Endothelial cell of umbilical vein (primary cell): ENCODE measurements around the gene SUCLG2. TPM values are rescaled to one million over a fixed set of nuclear protein-coding genes. Genes with fewer than 3 reads are reported as not detected.

Experiments
- BruUV-seq: library from RNA; stranded (reverse); fragments of 400-500 nt; replicated peaks from 2 replicates; lab custom pipeline; 2021; lab: Mats Ljungman, UMichigan
- CTCF ChIA-PET: fragments of 300-600, 350-600 bp; sonication (Branson Sonifier 250); formaldehyde crosslinking; loops from one replicate; lab custom pipeline; 2021; ENCODE audit warnings: antibody characterized with exemption, inconsistent platforms; lab: Charles Lee
- POLR2A ChIA-PET: fragments of 300-600, 350-600 bp; sonication (Branson Sonifier 250); formaldehyde crosslinking; loops from one replicate; lab custom pipeline; 2021; ENCODE audit warnings: antibody characterized with exemption, inconsistent platforms; lab: Charles Lee
- DNase-seq: peaks from one replicate; pipeline ENCODE4 v3.0.0-alpha.2; 2011; ENCODE audit warnings: low read depth, low spot score
- FAIRE-seq: peaks from 2 replicates; lab custom pipeline; 2011; peaks lifted over from hg19 to GRCh38; lab: Jason Lieb, UNC
- H2AFZ ChIP-seq: 2 replicates; pipeline ENCODE4 v1.6.0; 2012; ENCODE audit warnings: low read depth, low read length, control low read depth, inconsistent platforms
- H3K27ac ChIP-seq: 2 replicates; pipeline ENCODE4 v1.5.1; 2011; ENCODE audit warnings: low read depth, mild to moderate bottlenecking, control low read depth, low read length, moderate library complexity; ENCODE audit not compliant: insufficient read depth
- H3K27me3 ChIP-seq, 2 experiments: 2 replicates each; pipeline versions ENCODE4 v1.6.0 to v1.6.1; 2011; ENCODE audit warnings: low read length in 2 of 2, mixed read lengths in 1 of 2; ENCODE audit not compliant: control insufficient read depth in 2 of 2, insufficient read depth in 2 of 2
- H3K36me3 ChIP-seq, 2 experiments: 2 replicates in 1 of 2; 3 replicates in 1 of 2; pipeline ENCODE4 v1.5.1; 2011; ENCODE audit warnings: low read length in 2 of 2, mild to moderate bottlenecking in 1 of 2, moderate library complexity in 1 of 2; ENCODE audit not compliant: control insufficient read depth in 2 of 2, insufficient read depth in 2 of 2; ENCODE audit errors: extremely low read depth in 1 of 2
- H3K4me1 ChIP-seq: 3 replicates; pipeline ENCODE4 v1.5.1; 2011; ENCODE audit warnings: mild to moderate bottlenecking, low read length; ENCODE audit not compliant: control insufficient read depth, insufficient read depth; ENCODE audit errors: extremely low read depth
- H3K4me2 ChIP-seq: 2 replicates; pipeline ENCODE4 v1.6.1; 2011; ENCODE audit warnings: low read length, control low read depth, mixed read lengths; ENCODE audit not compliant: insufficient read depth
- H3K4me3 ChIP-seq, 3 experiments: fragments of 200-600 bp in 1 of 3; sonication (generic), shearing (Covaris generic) in 1 of 3; replicated peaks in 1 of 3; 2 replicates each; pipeline ENCODE4 v1.5.1; 2011 to 2016; ENCODE audit warnings: control low read depth in 3 of 3, low read length in 3 of 3, mild to moderate bottlenecking in 2 of 3, inconsistent platforms in 1 of 3, low read depth in 1 of 3, moderate library complexity in 1 of 3; ENCODE audit not compliant: insufficient read depth in 1 of 3
- H3K79me2 ChIP-seq: 2 replicates; pipeline ENCODE4 v1.6.0; 2012; ENCODE audit warnings: low read length, inconsistent platforms; ENCODE audit not compliant: control insufficient read depth, insufficient read depth
- H3K9ac ChIP-seq: replicated peaks from 2 replicates; pipeline ENCODE3; 2011; ENCODE audit warnings: low read length, control low read depth; ENCODE audit not compliant: insufficient read depth; ENCODE audit errors: extremely low read depth
- H3K9me1 ChIP-seq: replicated peaks from 3 replicates; pipeline ENCODE4 v1.6.0; 2011; ENCODE audit warnings: mild to moderate bottlenecking, low read length; ENCODE audit not compliant: control insufficient read depth, insufficient read depth; ENCODE audit errors: extremely low read depth
- H3K9me3 ChIP-seq: replicated peaks from 2 replicates; pipeline ENCODE4 v1.5.1; 2012; ENCODE audit warnings: low read length, inconsistent platforms; ENCODE audit not compliant: control insufficient read depth, insufficient read depth
- H4K20me1 ChIP-seq: replicated peaks from 2 replicates; pipeline ENCODE3; 2011; ENCODE audit warnings: mild to moderate bottlenecking, low read length; ENCODE audit not compliant: control insufficient read depth, insufficient read depth; ENCODE audit errors: extremely low read depth
- CTCF ChIP-seq, 2 donors: IDR thresholded peaks; 1 replicate in 1 of 2; 2 replicates in 1 of 2; pipeline ENCODE4 v1.5.1; 2011; ENCODE audit warnings: low read length in 2 of 2, mild to moderate bottlenecking in 2 of 2, moderate library complexity in 2 of 2, control low read depth in 1 of 2, inconsistent platforms in 1 of 2, low read depth in 1 of 2; ENCODE audit not compliant: insufficient read depth in 1 of 2; ENCODE audit errors: extremely low read depth in 1 of 2
- FOS ChIP-seq: IDR thresholded peaks from 2 replicates; pipeline ENCODE4 v1.6.1; 2011; ENCODE audit warnings: mild to moderate bottlenecking, low read length, moderate library complexity, borderline replicate concordance; ENCODE audit not compliant: insufficient read depth
- GATA2 ChIP-seq: IDR thresholded peaks from 2 replicates; pipeline ENCODE4 v1.7.0; 2011; ENCODE audit warnings: low read depth, mild to moderate bottlenecking, moderate library complexity, mixed read lengths, low read length; ENCODE audit not compliant: insufficient read length, insufficient read depth
- JUN ChIP-seq: IDR thresholded peaks from 2 replicates; pipeline ENCODE4 v1.6.1; 2011; ENCODE audit warnings: borderline replicate concordance, low read depth; ENCODE audit not compliant: insufficient read length, insufficient read depth
- MYC ChIP-seq: IDR thresholded peaks from one replicate; pipeline ENCODE4 v1.6.1; 2011; ENCODE audit warnings: mild to moderate bottlenecking, low read depth, low read length
- POLR2A ChIP-seq: IDR thresholded peaks from 2 replicates; pipeline ENCODE4 v1.6.1; 2012; ENCODE audit warnings: low read depth, mild to moderate bottlenecking, control low read depth, low read length
- POLR2AphosphoS5 ChIP-seq: IDR thresholded peaks from 2 replicates; pipeline ENCODE4 v1.6.1; 2012; ENCODE audit warnings: low read depth, mild to moderate bottlenecking, control low read depth, low read length, moderate library complexity; ENCODE audit not compliant: insufficient read depth
- dilution Hi-C: fragments of 300-500 bp; cut with MboI; formaldehyde crosslinking; loops from one replicate; pipeline ENCODE4 v1.15.0; 2019; ENCODE audit warnings: low sequenced_read_pairs; ENCODE audit not compliant: extremely low pct_ligation_motif_present
- intact Hi-C: fragments of 100-400 bp; cut with micrococcal nuclease; formaldehyde crosslinking; loops from one replicate; pipeline ENCODE4 v1.10.0; 2022
- polyA plus RNA-seq, 4 experiments: library from polyadenylated mRNA; depleted of rRNA in 3 of 4; stranded (reverse) in 3 of 4; unstranded in 1 of 4; fragments of >200 nt; gene quantifications; 2 replicates each; pipeline versions ENCODE4 v1.2.1 to v1.2.3, GENCODE V29; 2011 to 2012; ENCODE audit warnings: missing spikeins in 1 of 4
- total RNA-seq: library from RNA; stranded (reverse); gene quantifications from 2 replicates; pipeline ENCODE4 v1.2.3, GENCODE V29; 2021
- TF ChIP-seq, protein P1 (sequence below): IDR thresholded peaks from 2 replicates; pipeline ENCODE4 v1.6.1; 2011; ENCODE audit not compliant: insufficient read depth, insufficient read length

SUCLG2 gene
- total and polyA plus RNA-seq, 2 donors (not counting 3 experiments of a cell fraction or from before 2014, with no cell fraction given) = 8.1 to 38.3 TPM

- Histone ChIP-seq H3K27ac (no peak overlapping the region), H3K4me2 (no peak overlapping the region), H2AFZ (no peak overlapping the region), H3K4me3 (no peak overlapping the region), H3K9me1 (no peaks in the 10 kb centered on the region), H4K20me1 (no peaks in the 10 kb centered on the region), H3K9me3 (no peaks in the 10 kb centered on the region), H3K4me1 (no peaks in the 10 kb centered on the region), H3K9ac (no peak overlapping the region), H3K36me3 (no peaks in the 10 kb centered on the region), H3K79me2 (no peaks in the 10 kb centered on the region), H3K27me3 (no peaks in the 10 kb centered on the region)
- DNase-seq (no peak), FAIRE-seq (no peak)
- no peak for TF ChIP-seq POLR2AphosphoS5
- TF ChIP-seq CTCF (IDR thresholded peaks at IDR 0.05; ENCODE audit: extremely low read depth in 1 of 2, insufficient read depth in 1 of 2, low read depth in 1 of 2, low read length in 2 of 2) = no peak
- TF ChIP-seq MYC = no peak
- no peak for TF ChIP-seq GATA2
- no peak for TF ChIP-seq FOS
- TF ChIP-seq POLR2A = no peak
- no peak for TF ChIP-seq JUN
- TF ChIP-seq, protein P1, sequence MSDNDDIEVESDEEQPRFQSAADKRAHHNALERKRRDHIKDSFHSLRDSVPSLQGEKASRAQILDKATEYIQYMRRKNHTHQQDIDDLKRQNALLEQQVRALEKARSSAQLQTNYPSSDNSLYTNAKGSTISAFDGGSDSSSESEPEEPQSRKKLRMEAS = no peak
- BruUV-seq = no TSS peak
- dilution Hi-C loops = no loop called here
- ChIA-PET POLR2A (no interaction called here), CTCF (interaction anchor here (0.6 kb wide), 1 partner anchor 10 kb away, joined by 3 read pairs; no protein-coding TSS in a partner anchor)
- intact Hi-C loops = no loop called here
Observed at GRCh38 chr3:67415511-67415910, 238.9 kb downstream of the SUCLG2 start.
